ENCODE results near the gene MRPS7.

MRPS7 gene

DNA sequence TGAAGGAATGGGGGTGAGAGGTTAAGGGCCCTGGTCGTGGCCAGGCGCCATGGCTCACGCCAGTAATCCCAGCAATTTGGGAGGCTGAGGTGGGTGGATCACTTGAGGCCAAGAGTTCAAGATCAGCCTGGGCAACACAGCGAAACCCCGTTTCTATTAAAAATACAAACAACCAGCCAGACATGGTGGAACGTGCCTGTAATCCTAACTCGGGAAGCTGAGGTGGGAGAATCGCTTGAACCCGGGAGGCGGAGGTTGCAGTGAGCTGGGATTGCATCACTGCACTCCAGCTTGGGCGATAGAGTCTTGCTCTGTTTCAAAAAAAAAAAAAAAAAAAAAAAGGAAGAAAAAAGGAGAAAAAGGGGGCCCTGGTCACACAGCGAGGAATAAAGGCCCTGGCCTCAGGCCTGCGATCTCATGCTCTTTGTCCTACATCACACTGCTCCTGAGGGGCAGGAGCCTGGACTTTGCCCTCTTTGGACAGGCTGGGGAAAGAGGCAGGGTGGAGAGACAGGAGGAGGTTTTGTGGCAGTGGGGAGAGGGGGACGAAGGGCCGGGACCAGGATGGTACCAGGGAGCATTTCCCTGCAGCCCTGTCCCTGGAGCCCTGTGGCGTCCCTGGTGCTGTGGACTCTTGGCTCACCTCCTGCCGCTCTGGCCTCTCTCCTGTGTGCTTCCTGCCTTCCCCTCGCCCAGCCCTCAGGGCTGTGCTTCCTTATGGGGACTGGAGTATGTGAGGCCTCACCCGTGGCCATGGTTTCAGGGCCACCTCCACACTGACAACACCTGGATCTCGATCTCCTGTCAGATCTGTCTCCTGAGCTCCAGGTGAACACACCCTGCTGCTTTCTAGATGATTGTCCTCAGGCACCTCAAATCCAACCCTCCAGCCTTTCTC lies 47.3 kb downstream of the MRPS7 start:
- no peak for TF ChIP-seq CTCF (IDR thresholded peaks at IDR 0.05; ENCODE audit: insufficient read depth, low read length, missing control alignments)

DNA sequence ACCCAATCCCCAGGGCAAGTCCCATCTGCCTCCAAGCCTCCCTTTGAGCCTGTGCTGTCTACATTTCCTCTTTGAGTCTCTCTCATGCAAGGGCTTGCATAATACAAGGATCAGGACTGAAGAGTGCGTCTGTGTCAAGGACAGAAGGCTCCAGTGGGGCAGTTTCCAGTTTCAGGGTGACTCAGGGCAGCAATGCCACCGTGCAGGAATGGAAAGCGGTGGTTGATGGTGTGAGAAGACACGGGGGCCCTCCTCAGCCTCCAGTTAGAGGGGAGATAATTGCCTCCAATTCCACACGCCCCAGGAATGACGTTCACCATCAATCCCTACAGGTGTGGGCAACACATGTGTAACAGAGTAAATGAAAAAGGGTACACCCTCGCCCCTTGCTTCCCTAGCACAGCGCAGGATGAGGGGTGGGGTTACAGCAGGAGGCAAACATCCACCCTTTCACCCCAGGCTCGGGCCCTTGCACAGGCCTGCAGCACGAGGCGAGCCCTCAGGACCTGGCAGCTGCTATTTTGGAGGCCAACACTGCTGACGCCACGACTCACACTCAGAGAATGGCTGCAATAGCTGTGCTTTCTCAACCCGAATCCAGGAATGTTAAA lies 52.4 kb downstream of the MRPS7 start:
- no peak for DNase-seq (ENCODE audit: low read depth, low spot score)
- H3K4me3 ChIP-seq (ENCODE audit: low read depth, low read length): no peak overlapping the region
- TF ChIP-seq CTCF (IDR thresholded peaks at IDR 0.05; ENCODE audit: insufficient read depth, low read length, missing control alignments): no peak
- POLR2A ChIA-PET: no interaction called here
- CTCF ChIA-PET: no interaction called here

More for the DNA sequence above, 47.3 kb downstream of the MRPS7 start:
- ChIA-PET CTCF (interaction anchor here (5.9 kb wide), 1 partner anchor 13 kb away, joined by 41 read pairs; no protein-coding TSS in a partner anchor), POLR2A (no interaction called here)
- DNase-seq (ENCODE audit: low read depth, low spot score): no peak
- no peak overlapping the region for H3K4me3 ChIP-seq (ENCODE audit: low read depth, low read length)

DNA sequence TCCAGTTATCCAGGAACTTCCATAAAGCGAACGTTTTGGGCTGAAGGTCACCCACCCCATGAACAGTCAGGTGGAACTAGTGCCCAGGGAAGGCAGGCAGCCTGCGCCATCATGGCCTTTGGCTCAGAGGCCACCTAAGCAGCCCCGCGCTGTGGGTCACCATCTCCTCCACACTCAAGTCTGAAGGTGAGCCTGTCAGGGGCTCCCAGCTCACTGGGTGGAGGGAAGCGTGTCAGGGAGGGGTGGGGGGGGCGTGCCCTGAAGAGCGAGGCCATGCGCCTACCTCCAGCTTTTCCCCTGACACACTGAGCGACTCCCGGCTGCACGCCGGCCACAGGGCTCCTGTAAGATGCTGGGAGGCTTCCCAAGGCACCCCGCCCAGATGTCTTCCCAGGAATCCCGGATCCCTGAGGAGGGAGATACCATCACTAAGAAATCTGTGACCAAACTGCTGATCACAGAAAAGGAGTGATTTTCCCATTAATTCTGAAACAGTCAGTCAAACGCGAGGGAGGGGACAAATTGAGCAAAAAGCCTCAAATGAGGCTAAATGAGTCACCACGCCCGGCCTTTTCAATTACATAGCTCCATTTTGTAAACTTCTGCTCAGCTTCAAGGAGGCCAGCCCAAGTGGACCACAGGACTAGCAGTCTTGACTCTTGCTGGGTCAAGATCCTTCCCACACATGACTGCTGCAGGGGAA lies 54.0 kb downstream of the MRPS7 start:
- POLR2A ChIA-PET: no interaction called here
- no peak for TF ChIP-seq CTCF (IDR thresholded peaks at IDR 0.05; ENCODE audit: insufficient read depth, low read length, missing control alignments)
- CTCF ChIA-PET: interaction anchor here (1.0 to 11.5 kb wide), 6 partner anchors 9 to 432 kb away, joined by 3 to 148 read pairs (median 4); partner anchors contain the start of gene SLC25A19
- no peak overlapping the region for H3K4me3 ChIP-seq (ENCODE audit: low read depth, low read length)
- no peak for DNase-seq (ENCODE audit: low read depth, low spot score)

All from AG04449 (cell line).